H9 (cell line): Measurements from ENCODE around the gene FAM53A. TPM values are rescaled to one million over a fixed set of nuclear protein-coding genes. Genes with fewer than 3 reads are reported as not detected.
"Not testable (repeated sequence)": the region's sequence is repeated elsewhere in the genome, so short reads cannot be mapped to it uniquely, and the experiment has no call there.

ENCODE experiments used
- DNase-seq: peaks from one replicate; pipeline ENCODE4 v3.0.0-alpha.2; 2017
- H2AFZ ChIP-seq: one replicate; pipeline ENCODE4 v1.6.1; 2013; ENCODE audit warnings: mild to moderate bottlenecking, low read length, control low read depth, moderate library complexity
- H2AK5ac ChIP-seq: 2 replicates; pipeline ENCODE4 v1.6.1; 2013; ENCODE audit warnings: low read length, control low read depth, mixed read lengths; ENCODE audit not compliant: insufficient read length
- H2BK120ac ChIP-seq: one replicate; pipeline ENCODE4 v1.6.1; 2013; ENCODE audit warnings: low read depth, mild to moderate bottlenecking, low read length, control low read depth, inconsistent platforms; ENCODE audit not compliant: poor library complexity, severe bottlenecking
- H2BK12ac ChIP-seq: 2 replicates; pipeline ENCODE4 v1.6.1; 2013; ENCODE audit warnings: low read length, control low read depth, mixed read lengths, low read depth; ENCODE audit not compliant: insufficient read length
- H2BK15ac ChIP-seq: 2 replicates; pipeline ENCODE4 v1.6.1; 2013; ENCODE audit warnings: low read depth, low read length, control low read depth
- H2BK20ac ChIP-seq: one replicate; pipeline ENCODE4 v1.6.1; 2013; ENCODE audit warnings: low read depth, mild to moderate bottlenecking, low read length, control low read depth, inconsistent platforms; ENCODE audit not compliant: poor library complexity, severe bottlenecking
- H2BK5ac ChIP-seq: 2 replicates; pipeline ENCODE4 v1.6.1; 2013; ENCODE audit warnings: low read length, control low read depth, mixed read lengths; ENCODE audit not compliant: insufficient read length
- H3K14ac ChIP-seq: 2 replicates; pipeline ENCODE4 v1.6.1; 2013; ENCODE audit warnings: low read length, control low read depth; ENCODE audit not compliant: insufficient read depth
- H3K18ac ChIP-seq: 2 replicates; pipeline ENCODE4 v1.6.1; 2013; ENCODE audit warnings: low read depth, mild to moderate bottlenecking, mixed read lengths, low read length, control low read depth; ENCODE audit not compliant: insufficient read length
- H3K23ac ChIP-seq: 2 replicates; pipeline ENCODE4 v1.6.1; 2013; ENCODE audit warnings: low read length, control low read depth, mixed read lengths, low read depth; ENCODE audit not compliant: insufficient read length
- H3K23me2 ChIP-seq: 2 replicates; pipeline ENCODE4 v1.6.1; 2013; ENCODE audit warnings: low read depth, mild to moderate bottlenecking, mixed read lengths, low read length, control low read depth; ENCODE audit not compliant: insufficient read length, poor library complexity, severe bottlenecking
- H3K27ac ChIP-seq: 2 replicates; pipeline ENCODE4 v1.5.1; 2013; ENCODE audit warnings: low read length, control low read depth, mixed read lengths, low read depth; ENCODE audit not compliant: insufficient read length
- H3K27me3 ChIP-seq: 2 replicates; pipeline ENCODE4 v1.6.1; 2013; ENCODE audit warnings: low read length, control low read depth, inconsistent platforms; ENCODE audit not compliant: insufficient read depth
- H3K4ac ChIP-seq: 2 replicates; pipeline ENCODE4 v1.6.1; 2013; ENCODE audit warnings: low read depth, mild to moderate bottlenecking, control low read depth, inconsistent platforms, low read length, moderate library complexity
- H3K4me1 ChIP-seq: 2 replicates; pipeline ENCODE4 v1.6.1; 2013; ENCODE audit warnings: low read length, control low read depth, inconsistent platforms; ENCODE audit not compliant: insufficient read depth
- H3K4me2 ChIP-seq: 2 replicates; pipeline ENCODE4 v1.6.1; 2013; ENCODE audit warnings: low read length, control low read depth, mixed read lengths; ENCODE audit not compliant: insufficient read length, insufficient read depth
- H3K56ac ChIP-seq: 2 replicates; pipeline ENCODE4 v1.6.1; 2013; ENCODE audit warnings: low read depth, mild to moderate bottlenecking, mixed read lengths, low read length, control low read depth; ENCODE audit not compliant: insufficient read length
- H3K79me1 ChIP-seq: 2 replicates; pipeline ENCODE4 v1.6.1; 2013; ENCODE audit warnings: low read depth, mild to moderate bottlenecking, moderate library complexity, low read length, control low read depth, inconsistent platforms; ENCODE audit not compliant: insufficient read depth, poor library complexity, severe bottlenecking
- H3K79me2 ChIP-seq: 2 replicates; pipeline ENCODE4 v1.6.1; 2013; ENCODE audit warnings: low read length, control low read depth, inconsistent platforms; ENCODE audit not compliant: insufficient read depth
- H3K9ac ChIP-seq: 2 replicates; pipeline ENCODE4 v1.6.1; 2013; ENCODE audit warnings: low read length, control low read depth, mixed read lengths; ENCODE audit not compliant: insufficient read length; ENCODE audit errors: extremely low read depth
- H3K9me3 ChIP-seq: one replicate; pipeline ENCODE4 v1.6.1; 2013; ENCODE audit warnings: low read depth, low read length, inconsistent platforms; ENCODE audit not compliant: control insufficient read depth
- H3T11ph ChIP-seq: one replicate; pipeline ENCODE4 v1.6.1; 2013; ENCODE audit warnings: mild to moderate bottlenecking, low read length, control low read depth, inconsistent platforms
- H4K20me1 ChIP-seq: one replicate; pipeline ENCODE4 v1.6.1; 2013; ENCODE audit not compliant: control insufficient read depth, insufficient read length, insufficient read depth
- H4K5ac ChIP-seq: 2 replicates; pipeline ENCODE4 v1.6.1; 2013; ENCODE audit warnings: low read depth, mild to moderate bottlenecking, mixed read lengths, low read length, control low read depth; ENCODE audit not compliant: insufficient read length
- H4K8ac ChIP-seq: replicated peaks from 2 replicates; pipeline ENCODE4 v1.6.1; 2013; ENCODE audit warnings: low read length, control low read depth, mixed read lengths, low read depth; ENCODE audit not compliant: insufficient read length
- H4K91ac ChIP-seq: 2 replicates; pipeline ENCODE4 v1.6.1; 2013; ENCODE audit warnings: low read depth, mild to moderate bottlenecking, moderate library complexity, mixed read lengths, low read length, control low read depth; ENCODE audit not compliant: insufficient read length
- H3K27ac Mint-ChIP-seq, 3 experiments: 2 replicates in 2 of 3; 3 replicates in 1 of 3; pipeline ENCODE4 v1.8.0; 2020 to 2021; ENCODE audit warnings: mixed read lengths in 3 of 3, mild to moderate bottlenecking in 1 of 3, moderate library complexity in 1 of 3
- H3K27me3 Mint-ChIP-seq: 2 replicates; pipeline ENCODE4 v1.8.0; 2021; ENCODE audit warnings: low read depth, mild to moderate bottlenecking, moderate library complexity, mixed read lengths
- H3K36me3 Mint-ChIP-seq, 3 experiments: 2 replicates in 2 of 3; 3 replicates in 1 of 3; pipeline ENCODE4 v1.8.0; 2020 to 2021; ENCODE audit warnings: low read depth in 3 of 3, mixed read lengths in 3 of 3; ENCODE audit not compliant: insufficient read depth in 1 of 3
- H3K4me1 Mint-ChIP-seq, 2 experiments: 2 replicates each; pipeline ENCODE4 v1.8.0; 2020; ENCODE audit warnings: mixed read lengths in 2 of 2
- H3K4me3 Mint-ChIP-seq, 2 experiments: 2 replicates in 1 of 2; 3 replicates in 1 of 2; pipeline ENCODE4 v1.8.0; 2020 to 2021; ENCODE audit warnings: mild to moderate bottlenecking in 2 of 2, mixed read lengths in 2 of 2, moderate library complexity in 1 of 2
- H3K9me3 Mint-ChIP-seq, 2 experiments: 2 replicates in 1 of 2; 3 replicates in 1 of 2; pipeline ENCODE4 v1.8.0; 2020; ENCODE audit warnings: mild to moderate bottlenecking in 2 of 2, mixed read lengths in 2 of 2, moderate library complexity in 1 of 2
- WGBS: extraction: QIAGEN DNeasy Blood & Tissue Kit; methylation state at CpG from one replicate; pipeline ENCODE4 v1.1.7; 2013; ENCODE audit warnings: missing lambda C conversion rate, low lambda C conversion rate, mixed read lengths; ENCODE audit not compliant: insufficient read length; ENCODE audit errors: extremely low coverage; 5-methylcytosine and 5-hydroxymethylcytosine counted together
- total RNA-seq: library from RNA; stranded (reverse); gene quantifications from 2 replicates; pipeline ENCODE4 v1.2.1, GENCODE V29; 2021
- TF ChIP-seq, protein P1 (sequence below): fragments of 200-600 bp; sonication (generic); conservative IDR thresholded peaks from 3 replicates; pipeline ENCODE4 v1.8.0; 2021; ENCODE audit warnings: antibody characterized with exemption, mild to moderate bottlenecking

FAM53A gene
- total RNA-seq, 1 experiment from 2014 or later, result 2.4 TPM

DNA sequence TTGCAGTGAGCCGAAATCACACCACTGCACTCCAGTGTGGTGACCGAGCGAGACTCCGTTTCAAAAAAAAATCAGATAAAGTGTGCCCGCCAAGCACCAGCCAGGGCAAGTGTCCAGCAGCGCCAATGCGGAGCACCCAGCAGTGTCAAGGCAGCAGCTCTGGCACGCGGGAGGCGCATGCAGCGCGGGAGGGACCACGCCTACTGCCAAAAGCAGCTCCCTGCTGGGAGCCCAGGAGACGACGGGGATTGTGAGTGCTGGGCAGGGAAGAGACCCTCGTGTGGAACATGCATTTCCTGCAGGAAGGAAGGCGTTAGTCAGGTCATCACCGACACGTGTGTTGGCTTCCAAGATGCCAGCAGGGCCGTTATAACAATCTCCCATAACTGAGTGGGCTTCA is 10.4 kb downstream of the FAM53A start:
- Histone ChIP-seq H3K4me1 (no peaks in the 10 kb centered on the region), H2BK15ac (no peak overlapping the region), H2BK12ac (no peak overlapping the region), H3K9ac (no peak overlapping the region), H3K18ac (no peak overlapping the region), H3K23ac (no peak overlapping the region), H3K79me1 (no peaks in the 10 kb centered on the region), H3K23me2 (no peaks in the 10 kb centered on the region), H4K91ac (no peak overlapping the region), H2AFZ (no peak overlapping the region), H3T11ph (no peak overlapping the region), H3K9me3 (no peaks in the 10 kb centered on the region), H4K8ac (no peak overlapping the region), H4K20me1 (no peaks in the 10 kb centered on the region), H3K4ac (no peak overlapping the region), H2AK5ac (no peak overlapping the region), H2BK20ac (no peak overlapping the region), H3K27me3 (no peaks in the 10 kb centered on the region), H2BK5ac (no peak overlapping the region), H3K4me2 (no peak overlapping the region), H2BK120ac (no peak overlapping the region), H3K14ac (no peak overlapping the region; the same call in 1 of the 2 replicates), H3K79me2 (no peaks in the 10 kb centered on the region), H3K56ac (no peak overlapping the region), H4K5ac (no peak overlapping the region), H3K27ac (no peak overlapping the region)
- H3K4me3 Mint-ChIP-seq, result no peak overlapping the region
- H3K9me3 Mint-ChIP-seq, result no peaks in the 10 kb centered on the region; a peak in 1 of 5 replicates
- H3K27ac Mint-ChIP-seq, result no peak overlapping the region
- no peak for DNase-seq
- H3K27me3 Mint-ChIP-seq, result peaks cover 4% of the 10 kb centered on the region
- H3K36me3 Mint-ChIP-seq, result 0 out of 7 replicates have a peak, but pooled peaks cover 0 to 2% (median 0%) of the 10 kb centered on the region in 3 experiments
- TF ChIP-seq, protein P1, sequence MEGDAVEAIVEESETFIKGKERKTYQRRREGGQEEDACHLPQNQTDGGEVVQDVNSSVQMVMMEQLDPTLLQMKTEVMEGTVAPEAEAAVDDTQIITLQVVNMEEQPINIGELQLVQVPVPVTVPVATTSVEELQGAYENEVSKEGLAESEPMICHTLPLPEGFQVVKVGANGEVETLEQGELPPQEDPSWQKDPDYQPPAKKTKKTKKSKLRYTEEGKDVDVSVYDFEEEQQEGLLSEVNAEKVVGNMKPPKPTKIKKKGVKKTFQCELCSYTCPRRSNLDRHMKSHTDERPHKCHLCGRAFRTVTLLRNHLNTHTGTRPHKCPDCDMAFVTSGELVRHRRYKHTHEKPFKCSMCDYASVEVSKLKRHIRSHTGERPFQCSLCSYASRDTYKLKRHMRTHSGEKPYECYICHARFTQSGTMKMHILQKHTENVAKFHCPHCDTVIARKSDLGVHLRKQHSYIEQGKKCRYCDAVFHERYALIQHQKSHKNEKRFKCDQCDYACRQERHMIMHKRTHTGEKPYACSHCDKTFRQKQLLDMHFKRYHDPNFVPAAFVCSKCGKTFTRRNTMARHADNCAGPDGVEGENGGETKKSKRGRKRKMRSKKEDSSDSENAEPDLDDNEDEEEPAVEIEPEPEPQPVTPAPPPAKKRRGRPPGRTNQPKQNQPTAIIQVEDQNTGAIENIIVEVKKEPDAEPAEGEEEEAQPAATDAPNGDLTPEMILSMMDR, result no peak
- H3K4me1 Mint-ChIP-seq, result peaks cover 3 to 13% of the 10 kb centered on the region in 2 experiments; a peak in 3 of 4 replicates
- WGBS, result no CpG with 5 or more reads among the region's 20 CpGs

DNA sequence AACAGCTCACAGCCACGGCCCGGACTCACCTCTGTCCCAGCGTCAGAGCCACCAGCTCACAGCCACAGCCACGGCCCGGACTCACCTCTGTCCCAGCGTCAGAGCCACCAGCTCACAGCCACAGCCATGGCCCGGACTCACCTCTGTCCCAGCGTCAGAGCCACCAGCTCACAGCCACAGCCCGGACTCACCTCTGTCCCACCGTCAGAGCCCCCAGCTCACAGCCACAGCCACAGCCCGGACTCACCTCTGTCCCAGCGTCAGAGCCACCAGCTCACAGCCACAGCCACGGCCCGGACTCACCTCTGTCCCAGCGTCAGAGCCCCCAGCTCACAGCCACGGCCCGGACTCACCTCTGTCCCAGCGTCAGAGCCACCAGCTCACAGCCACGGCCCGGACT is 13.1 kb downstream of the FAM53A start:
- H3K9me3 Mint-ChIP-seq, H2AK5ac ChIP-seq, DNase-seq, H3K4me2 ChIP-seq, H3K23me2 ChIP-seq, H2BK5ac ChIP-seq, H3K56ac ChIP-seq, H3K79me2 ChIP-seq, H3K9ac ChIP-seq, H4K20me1 ChIP-seq, H2AFZ ChIP-seq, H4K8ac ChIP-seq, H3K27me3 ChIP-seq, H2BK12ac ChIP-seq, H3K79me1 ChIP-seq, H2BK120ac ChIP-seq, H4K91ac ChIP-seq, H3K4me1 ChIP-seq, H4K5ac ChIP-seq, H3K36me3 Mint-ChIP-seq, H3T11ph ChIP-seq, H2BK15ac ChIP-seq, H2BK20ac ChIP-seq, H3K9me3 ChIP-seq, H3K18ac ChIP-seq, H3K27me3 Mint-ChIP-seq, H3K23ac ChIP-seq, H3K4me3 Mint-ChIP-seq, H3K27ac Mint-ChIP-seq, H3K4ac ChIP-seq, H3K27ac ChIP-seq, H3K14ac ChIP-seq: not testable (repeated sequence)
- WGBS, result no CpG with 5 or more reads among the region's 20 CpGs
- peaks cover 7 to 17% of the 10 kb centered on the region in 2 experiments for H3K4me1 Mint-ChIP-seq
